COLO829 (cell line): Measurements from ENCODE around the gene CDK16.

ENCODE experiments used
- DNase-seq: peaks from one replicate; pipeline ENCODE4 v3.0.0; 2012; ENCODE audit warnings: low spot score

The CDK16 gene

DNA sequence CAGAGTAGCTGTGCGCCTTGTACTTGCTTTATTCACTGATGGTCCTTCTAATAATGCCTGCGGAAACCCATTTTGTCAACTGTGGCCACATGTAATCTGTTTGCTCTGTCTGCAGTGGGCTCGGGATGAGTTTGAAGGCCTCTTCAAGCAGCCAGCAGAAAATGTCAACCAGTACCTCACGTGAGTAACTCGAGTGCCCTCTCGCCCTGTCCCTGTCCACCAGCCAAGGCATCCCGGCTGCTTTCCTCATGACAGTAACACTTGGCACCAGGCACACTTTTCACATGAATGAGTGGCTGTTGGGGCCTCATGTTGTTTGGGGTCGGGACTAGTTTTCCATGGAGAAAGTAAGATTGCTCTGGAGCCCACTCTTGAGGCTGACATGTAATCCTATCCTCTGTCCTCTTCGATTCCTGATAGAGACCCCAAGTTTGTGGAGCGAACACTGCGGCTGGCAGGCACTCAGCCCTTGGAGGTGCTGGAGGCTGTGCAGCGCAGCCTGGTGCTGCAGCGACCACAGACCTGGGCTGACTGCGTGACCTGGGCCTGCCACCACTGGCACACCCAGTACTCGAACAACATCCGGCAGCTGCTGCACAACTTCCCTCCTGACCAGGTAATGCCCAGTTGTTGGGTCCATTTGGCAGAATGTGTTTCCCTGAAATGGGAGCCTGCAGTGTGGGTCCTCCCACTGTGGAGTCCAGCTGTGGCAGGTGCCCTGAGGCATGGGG, 8.8 kb upstream of the CDK16 start:
- no peak for DNase-seq

DNA sequence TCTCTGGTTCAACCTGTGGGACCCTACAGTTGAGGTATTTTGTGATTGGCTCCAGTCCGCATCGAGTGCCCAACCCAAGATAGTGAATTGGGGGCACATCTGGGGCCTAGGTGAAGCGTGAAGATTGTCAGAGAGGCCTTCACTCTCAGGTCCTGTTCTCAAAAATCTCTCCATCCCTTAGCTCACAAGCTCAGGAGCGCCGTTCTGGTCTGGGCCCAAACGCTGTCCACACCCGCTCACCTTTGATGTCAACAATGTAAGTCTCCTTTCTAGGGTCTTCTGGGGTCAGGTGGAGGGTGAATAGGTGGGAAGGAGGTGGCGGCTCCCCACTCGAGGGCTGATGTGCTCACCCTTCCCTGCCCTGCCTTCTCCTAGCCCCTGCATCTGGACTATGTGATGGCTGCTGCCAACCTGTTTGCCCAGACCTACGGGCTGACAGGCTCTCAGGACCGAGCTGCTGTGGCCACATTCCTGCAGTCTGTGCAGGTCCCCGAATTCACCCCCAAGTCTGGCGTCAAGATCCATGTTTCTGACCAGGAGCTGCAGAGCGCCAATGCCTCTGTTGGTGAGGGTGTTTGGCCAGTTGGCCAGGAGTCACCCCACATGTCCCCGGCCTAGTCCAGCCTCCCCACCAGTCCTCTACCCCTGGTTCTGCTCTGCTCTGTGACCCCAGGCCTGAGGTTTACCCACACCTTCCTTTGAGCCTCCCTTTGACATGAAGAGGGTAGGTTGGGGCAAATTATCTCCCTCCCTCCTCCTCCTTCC, 7.6 kb upstream of the CDK16 start:
- DNase-seq, result no peak

DNA sequence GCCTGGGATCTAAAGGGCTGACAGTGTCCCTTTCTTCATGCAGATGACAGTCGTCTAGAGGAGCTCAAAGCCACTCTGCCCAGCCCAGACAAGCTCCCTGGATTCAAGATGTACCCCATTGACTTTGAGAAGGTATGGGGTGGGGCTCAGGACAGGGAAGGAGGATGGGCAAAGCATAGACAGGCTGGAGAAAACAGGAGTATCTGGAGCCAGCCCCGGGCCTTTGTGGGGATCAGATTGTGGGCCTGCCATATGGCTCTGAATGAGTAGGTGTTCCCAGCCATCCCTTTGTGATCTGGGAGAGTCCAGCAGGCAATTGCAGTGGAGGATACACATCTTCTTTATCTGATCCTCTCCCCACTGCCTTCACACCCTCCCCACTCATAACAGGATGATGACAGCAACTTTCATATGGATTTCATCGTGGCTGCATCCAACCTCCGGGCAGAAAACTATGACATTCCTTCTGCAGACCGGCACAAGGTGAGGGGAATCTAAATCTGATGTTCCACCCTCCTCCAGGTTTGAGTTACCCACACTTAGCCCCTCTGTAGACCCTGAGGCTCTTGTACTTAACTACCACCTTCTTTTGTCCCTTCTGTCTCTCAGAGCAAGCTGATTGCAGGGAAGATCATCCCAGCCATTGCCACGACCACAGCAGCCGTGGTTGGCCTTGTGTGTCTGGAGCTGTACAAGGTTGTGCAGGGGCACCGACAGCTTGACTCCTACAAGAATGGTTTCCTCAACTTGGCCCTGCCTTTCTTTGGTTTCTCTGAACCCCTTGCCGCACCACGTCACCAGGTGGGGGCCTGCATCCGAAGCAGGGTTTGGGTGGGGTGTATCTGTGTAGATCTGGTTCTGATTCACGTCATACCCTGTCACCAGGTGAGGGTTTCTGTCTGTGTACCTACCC, 5.8 kb upstream of the CDK16 start:
- DNase-seq, result no peak

DNA sequence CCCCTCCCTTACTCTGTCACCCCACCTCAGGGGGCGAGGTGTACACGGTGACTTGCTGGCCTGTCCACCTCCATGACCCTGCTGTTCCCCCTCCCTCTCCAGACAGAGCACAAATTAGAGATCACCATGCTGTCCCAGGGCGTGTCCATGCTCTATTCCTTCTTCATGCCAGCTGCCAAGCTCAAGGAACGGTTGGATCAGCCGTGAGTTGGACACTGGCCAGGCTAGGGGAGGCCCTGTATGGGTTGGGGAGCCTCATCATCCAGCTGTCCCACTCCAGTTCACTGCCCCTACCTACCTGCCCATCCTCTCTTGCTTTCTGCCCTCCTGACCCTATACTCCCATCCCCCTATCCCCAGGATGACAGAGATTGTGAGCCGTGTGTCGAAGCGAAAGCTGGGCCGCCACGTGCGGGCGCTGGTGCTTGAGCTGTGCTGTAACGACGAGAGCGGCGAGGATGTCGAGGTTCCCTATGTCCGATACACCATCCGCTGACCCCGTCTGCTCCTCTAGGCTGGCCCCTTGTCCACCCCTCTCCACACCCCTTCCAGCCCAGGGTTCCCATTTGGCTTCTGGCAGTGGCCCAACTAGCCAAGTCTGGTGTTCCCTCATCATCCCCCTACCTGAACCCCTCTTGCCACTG, 3.9 kb upstream of the CDK16 start:
- no peak for DNase-seq

DNA sequence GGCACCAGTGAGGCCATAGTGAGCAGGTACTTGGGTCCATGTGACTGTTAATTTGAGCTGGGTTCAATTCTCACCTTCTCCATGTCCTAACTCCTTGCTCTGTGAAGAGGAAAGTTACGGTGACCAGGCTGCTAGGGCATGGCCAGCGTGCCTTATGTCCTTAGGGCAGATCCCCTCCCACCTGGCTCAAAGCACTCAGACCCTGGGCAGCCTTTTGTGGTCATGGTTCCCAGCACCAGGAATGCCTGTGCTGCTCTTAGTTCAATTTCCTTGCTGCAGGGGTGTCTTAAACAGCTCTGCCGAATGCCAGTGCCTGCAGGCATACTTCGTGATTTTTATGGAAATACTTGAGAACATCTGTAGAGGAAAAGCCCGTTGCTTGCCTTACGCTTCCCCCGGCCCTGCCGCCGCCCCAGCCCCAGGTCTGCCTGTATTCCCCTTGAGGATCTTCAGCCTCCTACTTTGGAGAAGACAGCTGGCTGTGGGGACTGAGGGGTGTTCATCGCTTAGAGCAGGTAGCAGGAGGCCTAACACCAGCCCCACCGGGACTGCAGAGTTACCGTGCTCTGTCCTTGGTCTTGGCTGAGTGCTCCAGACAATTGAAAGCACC, 3.1 kb upstream of the CDK16 start:
- DNase-seq, result no peak

DNA sequence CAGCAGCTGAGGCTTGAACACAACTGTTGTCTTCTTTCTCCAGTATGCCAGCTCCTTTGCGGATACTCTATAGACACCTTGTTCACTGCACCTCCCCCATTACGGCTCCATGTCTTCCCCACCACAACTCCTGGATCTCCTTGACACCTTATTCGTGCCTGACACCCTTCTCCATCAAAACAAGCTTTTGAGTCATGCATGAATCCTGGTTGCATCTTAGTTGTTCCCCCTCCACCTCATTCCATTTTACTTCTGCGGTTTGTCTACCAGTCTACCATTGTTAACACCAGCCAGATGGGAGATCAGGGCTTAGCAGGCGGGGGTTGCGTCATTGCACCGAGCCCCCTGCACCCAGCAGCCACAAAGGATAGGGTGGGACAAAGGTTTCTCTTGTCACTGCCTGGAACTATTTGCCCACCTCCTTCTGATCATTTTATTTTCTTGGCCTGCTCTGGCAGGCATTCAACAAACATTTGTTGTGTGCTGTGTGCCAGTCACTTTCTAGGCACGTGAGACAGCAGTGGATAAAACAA, 2.0 kb upstream of the CDK16 start:
- DNase-seq, result no peak

DNA sequence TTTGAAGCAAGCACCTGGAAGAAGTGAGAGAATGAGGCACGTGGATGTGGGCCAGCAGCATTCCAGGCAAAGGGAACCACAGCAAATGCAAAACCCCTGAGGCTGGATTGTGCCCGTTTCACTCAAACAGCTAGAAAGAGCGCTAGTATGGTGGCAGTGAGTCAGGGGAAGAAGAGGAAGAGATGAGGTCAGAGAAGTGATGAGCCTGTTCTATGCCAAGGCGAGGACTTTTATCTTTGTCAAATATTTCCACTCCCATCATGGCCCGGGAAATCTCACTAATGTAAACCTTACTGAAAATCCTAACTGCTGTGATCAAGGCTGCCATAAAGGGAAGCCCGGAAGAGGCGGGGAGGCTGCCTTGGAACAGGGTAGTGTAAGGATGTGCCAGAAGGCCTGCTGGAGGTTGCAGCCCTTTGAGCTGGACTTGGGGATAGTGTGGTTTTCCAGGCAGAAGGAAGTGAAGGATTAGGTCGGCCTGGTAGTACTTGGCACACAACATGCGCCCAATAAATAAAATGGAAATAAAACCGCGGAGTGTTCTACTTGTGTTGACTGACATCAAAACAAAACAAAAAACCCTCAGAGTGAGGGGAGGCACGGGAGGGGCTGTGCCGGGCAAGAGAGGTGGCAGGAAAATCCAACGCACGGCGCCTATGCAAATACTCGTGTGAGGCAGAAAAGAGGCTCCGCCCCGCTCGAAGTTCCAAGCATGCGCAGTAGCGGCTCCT, 1.2 kb upstream of the CDK16 start:
- peak; percentile 47 for DNase-seq

DNA sequence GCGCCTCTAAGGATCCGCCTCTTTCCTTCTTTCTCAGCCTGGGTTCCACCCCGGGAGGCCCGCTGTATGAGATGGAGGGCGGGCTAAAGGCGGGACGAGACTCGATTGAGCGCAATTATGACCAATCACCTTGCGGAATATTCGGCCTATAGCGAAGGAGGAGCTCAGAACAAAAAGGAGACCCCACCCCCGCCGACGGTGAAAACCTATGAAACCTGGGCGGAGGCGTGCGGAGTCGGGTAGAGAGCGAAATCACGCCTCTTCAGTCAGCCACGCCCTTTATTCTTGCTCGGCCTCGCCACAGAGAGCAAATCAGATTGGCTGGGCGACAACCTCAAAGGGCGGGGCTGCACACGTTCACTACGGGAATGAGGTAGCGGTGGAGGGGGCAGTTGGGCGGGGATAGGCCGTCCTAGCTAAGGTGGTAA, 615 bp upstream of the CDK16 start:
- DNase-seq, result peak; percentile 95

DNA sequence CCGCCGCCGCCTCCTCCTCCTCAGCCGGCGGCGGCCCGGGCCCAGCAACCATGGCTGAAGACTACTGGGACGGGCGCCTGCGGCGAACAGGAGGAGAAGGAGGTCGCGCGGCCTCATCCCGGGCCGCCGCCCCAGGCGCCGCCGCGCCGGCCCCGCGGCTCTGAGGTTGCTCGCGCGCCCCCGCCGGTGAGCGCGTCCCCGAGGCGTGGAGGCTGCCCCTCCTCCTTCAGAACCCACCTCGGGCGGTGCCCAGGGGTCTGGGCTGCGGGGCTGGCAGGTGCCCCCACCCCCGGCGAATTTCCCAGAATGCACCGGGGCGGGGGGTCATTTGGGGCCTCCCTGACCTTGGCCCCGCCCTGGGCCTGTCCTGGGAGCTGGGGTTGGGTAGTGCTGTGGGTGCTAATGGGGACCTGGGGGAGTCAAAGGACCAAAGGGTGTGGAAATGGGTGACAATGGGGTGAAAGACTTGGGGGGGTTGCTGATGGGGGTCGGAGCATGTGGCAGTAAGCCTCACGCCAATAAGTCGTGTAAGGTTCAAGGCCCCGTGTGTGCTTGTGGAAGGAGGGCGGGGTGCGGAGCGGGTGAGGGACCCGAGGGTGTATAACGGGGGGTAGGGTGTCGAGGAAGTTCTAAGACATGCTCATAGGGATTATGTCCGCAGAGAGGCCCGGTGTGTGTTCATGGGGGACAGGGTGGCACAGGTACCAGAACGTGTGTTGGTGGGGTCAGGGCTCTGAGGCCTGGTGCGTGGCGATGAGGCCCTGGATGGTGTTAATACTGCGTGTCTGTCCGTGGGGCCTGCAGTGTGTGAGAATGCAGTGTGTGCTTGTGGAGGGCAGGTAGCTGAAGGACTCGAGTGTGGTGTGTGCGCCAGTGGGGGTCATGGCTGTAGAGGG, 687 bp downstream of the CDK16 start:
- no peak for DNase-seq

DNA sequence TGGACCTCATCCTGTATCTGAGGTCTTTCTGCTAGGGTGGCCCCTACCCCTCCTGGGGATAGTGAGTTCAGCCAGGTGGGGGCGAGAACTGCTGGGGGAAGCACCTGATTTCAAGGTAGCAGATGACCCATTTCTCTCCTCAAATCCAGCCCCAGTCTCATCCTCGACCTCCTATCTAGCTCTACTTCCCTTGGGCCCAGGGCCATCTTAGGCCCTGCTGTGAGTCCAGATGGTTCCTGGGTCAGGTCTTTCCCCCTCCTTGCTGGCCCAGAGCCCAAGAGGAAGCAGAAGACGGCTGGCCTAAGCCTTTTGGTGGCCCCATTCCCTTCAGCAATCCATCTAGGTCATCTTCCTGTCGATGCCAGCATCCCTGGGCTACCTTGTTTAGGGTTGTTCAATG, 3.3 kb downstream of the CDK16 start:
- DNase-seq, result no peak

DNA sequence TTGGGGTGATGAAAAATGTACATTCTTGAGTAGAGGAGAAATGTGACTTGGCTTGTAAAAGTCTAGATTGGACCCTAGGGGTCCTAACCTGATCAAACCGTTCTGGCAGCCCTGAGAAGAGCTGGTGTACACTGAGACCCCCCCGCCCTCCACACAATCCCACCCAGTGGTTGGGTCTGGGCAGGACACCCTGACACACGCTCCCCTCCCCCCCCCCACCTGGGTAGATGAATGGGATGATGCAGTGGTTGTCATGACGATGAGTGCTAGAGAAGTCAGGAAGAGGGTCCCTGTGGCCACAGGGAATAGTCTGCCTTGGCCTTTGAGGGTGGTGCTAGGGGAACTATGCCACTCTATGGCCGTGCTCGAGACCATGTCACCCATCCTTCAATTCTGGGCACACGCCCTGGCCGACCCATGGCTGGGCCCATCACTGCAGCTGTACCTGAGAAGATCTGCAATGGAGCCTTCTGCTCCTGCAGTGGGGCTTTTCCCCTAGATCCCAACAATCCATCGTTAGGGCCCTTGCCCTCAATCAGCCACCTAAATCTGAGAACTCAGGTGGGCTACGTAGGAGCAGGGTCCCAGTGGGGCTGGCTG, 4.4 kb downstream of the CDK16 start:
- no peak for DNase-seq

DNA sequence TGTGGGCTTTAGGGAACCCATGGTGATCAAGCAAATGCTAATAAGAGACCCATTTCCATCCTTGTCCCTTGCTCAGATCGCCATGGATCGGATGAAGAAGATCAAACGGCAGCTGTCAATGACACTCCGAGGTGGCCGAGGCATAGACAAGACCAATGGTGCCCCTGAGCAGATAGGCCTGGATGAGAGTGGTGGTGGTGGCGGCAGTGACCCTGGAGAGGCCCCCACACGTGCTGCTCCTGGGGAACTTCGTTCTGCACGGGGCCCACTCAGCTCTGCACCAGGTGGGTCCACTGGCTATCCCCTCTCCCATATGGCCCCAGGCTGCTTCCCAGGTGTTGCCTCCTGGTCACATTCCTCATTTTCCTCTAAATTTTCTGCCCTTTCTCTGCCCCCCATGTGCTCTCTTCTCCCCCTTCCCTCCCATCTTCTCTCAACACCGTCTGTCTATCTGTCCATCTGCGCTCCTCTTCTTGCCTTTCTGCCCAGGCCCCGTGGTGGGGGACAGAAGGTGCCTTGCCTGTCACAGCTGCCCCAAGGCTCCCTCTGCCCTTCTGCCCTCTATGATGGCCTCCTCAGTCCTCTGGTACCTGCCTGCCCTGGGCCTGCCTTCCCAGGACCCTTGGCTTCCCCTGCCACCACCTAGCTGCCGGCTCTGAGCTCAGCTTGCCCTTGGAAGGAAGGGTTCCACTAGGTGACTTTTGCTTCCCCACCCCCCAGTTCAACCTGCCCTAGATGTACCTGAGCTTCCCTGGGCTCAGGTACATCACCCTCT, 5.2 kb downstream of the CDK16 start:
- no peak for DNase-seq

DNA sequence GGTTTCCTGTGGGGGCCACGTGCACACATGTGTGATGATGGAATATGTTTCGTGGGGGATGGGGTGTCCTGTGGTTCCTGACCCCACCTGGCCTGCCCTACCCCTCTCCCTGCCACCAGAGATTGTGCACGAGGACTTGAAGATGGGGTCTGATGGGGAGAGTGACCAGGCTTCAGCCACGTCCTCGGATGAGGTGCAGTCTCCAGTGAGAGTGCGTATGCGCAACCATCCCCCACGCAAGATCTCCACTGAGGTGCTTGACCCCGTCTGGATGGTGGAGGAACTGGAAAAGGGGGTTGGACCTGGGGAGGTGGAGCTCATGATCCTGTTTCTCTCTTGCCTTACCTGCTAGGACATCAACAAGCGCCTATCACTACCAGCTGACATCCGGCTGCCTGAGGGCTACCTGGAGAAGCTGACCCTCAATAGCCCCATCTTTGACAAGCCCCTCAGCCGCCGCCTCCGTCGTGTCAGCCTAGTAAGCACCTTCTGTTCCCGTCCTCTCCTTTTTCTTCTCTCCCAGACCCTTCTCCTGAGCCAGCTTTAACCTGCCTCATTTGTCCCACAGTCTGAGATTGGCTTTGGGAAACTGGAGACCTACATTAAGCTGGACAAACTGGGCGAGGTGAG, 5.9 kb downstream of the CDK16 start:
- no peak for DNase-seq

DNA sequence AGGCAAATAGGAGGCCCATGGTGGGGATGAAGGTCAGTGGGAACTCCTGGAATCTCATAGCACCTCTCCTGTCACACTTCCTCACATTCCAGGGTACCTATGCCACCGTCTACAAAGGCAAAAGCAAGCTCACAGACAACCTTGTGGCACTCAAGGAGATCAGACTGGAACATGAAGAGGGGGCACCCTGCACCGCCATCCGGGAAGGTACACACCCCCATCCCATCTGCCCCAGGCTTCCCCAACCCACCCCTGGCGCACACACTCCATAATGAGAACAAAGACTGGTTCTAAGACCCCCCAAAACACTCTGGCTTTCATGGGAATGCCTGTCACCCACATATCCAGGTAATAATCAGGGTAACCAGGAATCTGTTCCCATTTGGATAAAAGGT, 6.4 kb downstream of the CDK16 start:
- DNase-seq, result no peak

DNA sequence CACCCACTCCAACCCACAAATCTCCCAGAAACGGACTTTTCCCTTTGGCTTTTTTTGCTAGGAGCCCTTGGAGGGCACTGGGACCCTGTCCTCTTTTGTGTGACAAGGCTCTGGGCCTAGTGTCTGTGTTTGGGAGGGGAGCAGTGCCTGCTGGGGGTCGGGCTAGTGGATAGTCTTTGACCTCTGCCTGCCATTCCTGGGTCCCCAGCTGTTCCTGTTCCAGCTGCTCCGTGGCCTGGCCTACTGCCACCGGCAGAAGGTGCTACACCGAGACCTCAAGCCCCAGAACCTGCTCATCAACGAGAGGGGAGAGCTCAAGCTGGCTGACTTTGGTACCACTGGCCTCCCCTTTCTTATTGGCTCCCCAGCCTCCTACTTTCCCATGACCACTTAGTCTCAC, 7.6 kb downstream of the CDK16 start:
- DNase-seq, result no peak

DNA sequence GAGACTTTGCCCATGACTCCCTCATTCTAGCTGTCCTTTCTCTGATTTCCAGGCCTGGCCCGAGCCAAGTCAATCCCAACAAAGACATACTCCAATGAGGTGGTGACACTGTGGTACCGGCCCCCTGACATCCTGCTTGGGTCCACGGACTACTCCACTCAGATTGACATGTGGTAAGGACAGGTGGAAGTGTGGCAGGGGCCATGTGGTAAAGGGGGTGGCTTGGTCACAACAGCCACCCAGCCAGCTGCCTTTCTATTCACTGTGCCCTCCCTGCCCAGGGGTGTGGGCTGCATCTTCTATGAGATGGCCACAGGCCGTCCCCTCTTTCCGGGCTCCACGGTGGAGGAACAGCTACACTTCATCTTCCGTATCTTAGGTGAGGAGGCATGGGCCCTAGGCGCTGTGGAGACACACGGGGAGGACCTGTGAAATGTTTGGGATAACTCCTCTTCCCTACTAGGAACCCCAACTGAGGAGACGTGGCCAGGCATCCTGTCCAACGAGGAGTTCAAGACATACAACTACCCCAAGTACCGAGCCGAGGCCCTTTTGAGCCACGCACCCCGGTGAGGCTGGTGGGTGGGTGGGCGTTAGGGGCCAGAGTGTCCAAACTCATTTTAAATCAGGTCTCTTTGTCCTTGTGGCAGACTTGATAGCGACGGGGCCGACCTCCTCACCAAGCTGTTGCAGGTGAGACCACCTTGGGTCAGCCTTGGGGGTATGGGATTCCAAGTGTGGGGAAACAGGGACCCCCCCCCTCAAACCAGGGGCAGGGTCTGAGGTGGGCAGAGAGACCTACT, 8.3 kb downstream of the CDK16 start:
- DNase-seq, result no peak

DNA sequence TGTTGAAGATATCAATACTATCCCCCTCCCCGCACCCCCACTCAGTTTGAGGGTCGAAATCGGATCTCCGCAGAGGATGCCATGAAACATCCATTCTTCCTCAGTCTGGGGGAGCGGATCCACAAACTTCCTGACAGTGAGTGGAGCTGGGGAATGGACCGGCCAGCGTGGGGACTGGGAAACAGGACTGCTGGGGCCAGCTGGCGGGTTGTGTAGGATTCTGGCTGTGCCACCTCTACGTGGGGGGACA, 8.8 kb downstream of the CDK16 start:
- no peak for DNase-seq
